HFF-Myc (cell line): ENCODE data around the gene MAP7D2.

Source experiments
- DNase-seq: peaks from one replicate; pipeline ENCODE4 v3.0.0-alpha.2; 2011; ENCODE audit warnings: low read depth; ENCODE audit errors: extremely low read depth
- H3K4me3 ChIP-seq: replicated peaks from 2 replicates; pipeline ENCODE4 v1.5.1; 2011; ENCODE audit warnings: low read depth, mild to moderate bottlenecking, control low read depth, low read length
- TF ChIP-seq, protein P1 (sequence below): IDR thresholded peaks from 2 replicates; pipeline ENCODE4 v1.5.1; 2012; ENCODE audit warnings: mild to moderate bottlenecking, low read depth, low read length, control low read depth; ENCODE audit errors: missing control alignments

MAP7D2 gene

DNA sequence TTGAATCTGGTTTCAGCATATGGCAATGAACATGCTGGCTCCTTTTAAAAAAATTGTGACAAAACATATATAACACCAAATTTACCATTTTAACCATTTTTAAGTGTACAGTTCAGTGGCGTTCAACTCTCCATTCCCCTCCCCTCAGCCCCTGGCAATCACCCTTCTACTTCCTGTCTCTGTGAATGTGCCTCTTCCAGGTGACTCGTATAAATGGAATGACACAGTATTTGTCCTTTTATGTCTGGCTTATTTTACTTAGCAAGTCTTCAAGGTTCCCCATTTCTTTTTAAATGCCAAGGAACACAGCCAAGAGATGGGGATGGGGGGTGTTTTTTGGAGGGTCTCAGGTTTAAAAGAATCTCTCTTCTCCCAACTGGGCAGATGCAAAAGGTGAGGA is 90.4 kb downstream of the MAP7D2 start:
- DNase-seq = peak; percentile 10
- H3K4me3 ChIP-seq = no peak overlapping the region
- TF ChIP-seq, protein P1, sequence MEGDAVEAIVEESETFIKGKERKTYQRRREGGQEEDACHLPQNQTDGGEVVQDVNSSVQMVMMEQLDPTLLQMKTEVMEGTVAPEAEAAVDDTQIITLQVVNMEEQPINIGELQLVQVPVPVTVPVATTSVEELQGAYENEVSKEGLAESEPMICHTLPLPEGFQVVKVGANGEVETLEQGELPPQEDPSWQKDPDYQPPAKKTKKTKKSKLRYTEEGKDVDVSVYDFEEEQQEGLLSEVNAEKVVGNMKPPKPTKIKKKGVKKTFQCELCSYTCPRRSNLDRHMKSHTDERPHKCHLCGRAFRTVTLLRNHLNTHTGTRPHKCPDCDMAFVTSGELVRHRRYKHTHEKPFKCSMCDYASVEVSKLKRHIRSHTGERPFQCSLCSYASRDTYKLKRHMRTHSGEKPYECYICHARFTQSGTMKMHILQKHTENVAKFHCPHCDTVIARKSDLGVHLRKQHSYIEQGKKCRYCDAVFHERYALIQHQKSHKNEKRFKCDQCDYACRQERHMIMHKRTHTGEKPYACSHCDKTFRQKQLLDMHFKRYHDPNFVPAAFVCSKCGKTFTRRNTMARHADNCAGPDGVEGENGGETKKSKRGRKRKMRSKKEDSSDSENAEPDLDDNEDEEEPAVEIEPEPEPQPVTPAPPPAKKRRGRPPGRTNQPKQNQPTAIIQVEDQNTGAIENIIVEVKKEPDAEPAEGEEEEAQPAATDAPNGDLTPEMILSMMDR = no peak

DNA sequence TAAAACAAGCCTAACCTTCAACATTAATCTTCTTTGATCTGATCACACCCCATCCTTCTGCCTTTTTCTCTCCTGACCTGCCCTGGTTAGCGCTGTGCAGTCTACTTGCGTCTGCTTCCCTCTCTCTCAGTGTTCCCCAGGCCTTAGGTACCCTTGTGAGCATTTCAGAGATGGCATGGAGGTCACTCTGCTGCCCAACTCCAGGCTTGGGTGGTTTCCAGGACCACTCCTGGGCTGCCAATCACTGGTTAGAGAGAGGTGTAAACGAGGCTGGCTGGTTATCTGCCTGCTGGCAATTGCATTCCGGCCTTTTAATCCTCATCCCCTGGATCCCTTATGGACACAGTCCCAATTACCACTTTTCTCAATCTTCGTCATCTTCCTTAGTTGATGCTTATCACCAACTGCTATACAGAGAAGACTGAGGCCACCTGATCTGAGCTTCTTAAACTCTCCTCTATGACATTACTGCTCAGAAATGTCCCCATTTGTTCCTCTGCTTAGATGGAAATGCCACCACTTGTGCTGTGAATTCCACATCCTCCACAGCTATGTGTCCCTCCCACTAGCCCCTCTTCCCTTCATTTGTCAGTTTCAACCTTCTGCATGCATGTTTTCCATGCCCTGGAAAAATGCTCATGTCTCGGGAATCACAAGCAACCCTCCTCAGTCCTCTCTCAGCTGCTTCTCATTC is 96.9 kb downstream of the MAP7D2 start:
- no peak for DNase-seq
- TF ChIP-seq, protein P1 = no peak
- no peak overlapping the region for H3K4me3 ChIP-seq

DNA sequence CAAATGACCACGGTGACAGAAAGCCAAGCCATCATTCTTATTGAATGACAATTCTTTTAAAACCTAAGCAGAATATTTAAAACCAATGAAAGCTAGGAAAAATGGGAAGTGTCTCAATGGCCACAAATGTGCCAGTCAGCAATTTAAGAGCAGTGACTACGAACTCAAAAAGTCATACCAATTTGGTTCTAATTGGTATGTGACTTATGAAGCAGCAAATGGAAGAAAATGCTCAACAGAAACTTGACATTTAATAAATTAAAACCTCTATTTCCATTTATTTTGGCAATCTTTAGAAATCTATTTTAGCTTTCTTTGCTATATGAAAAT is 100.1 kb downstream of the MAP7D2 start:
- DNase-seq = no peak
- no peak overlapping the region for H3K4me3 ChIP-seq
- TF ChIP-seq, protein P1 = no peak

DNA sequence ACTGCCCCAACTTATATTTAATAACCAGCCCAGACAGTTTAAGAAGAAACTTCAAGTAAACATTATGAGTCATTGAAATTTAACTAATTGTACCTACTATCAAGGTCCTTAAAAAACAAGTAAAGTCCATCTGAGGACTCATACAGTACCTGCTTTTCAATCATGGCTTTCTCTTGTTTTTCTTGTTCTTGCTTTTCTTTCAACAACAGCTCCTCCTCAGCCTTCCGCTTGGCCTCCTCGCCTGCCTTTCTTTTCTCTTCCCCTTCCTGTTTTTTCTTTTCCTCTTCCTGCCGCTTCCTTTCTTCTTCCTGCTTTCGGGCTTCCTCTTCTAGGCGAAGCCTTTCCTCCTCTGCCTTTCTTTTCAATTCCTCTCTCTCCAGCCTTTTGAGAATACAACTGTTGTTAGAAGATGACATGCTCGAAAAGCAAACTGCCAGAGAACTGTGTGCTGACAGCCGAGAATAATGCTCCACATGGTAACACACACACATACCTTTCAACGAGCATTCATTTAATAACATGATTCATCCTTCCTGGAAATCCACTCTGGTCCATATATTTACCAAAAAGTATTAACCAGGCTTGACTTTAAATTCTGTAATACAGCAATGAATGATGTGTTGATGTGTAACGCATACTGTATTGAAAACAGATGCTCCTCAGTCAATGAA is 100.6 kb downstream of the MAP7D2 start:
- no peak for DNase-seq
- TF ChIP-seq, protein P1 = no peak

DNA sequence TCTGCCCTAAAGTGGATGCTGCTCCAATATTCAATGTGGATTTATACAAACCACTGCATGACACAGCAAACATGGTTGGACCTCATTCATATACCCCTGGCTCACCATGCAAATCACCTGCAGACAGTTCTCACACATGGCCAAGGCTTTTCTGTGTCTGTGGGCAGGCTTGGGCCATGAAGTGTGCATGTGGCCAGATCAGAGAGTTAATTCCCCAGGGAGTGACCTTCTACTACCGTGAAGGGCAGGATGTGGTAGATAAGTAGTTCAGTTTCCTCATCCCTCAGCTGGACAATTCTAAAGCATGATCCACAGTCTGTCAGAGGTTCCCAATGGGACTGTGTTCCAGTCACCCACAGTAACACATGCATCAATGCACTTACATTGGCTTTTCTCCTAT is 101.3 kb downstream of the MAP7D2 start:
- TF ChIP-seq, protein P1 = no peak
- no peak overlapping the region for H3K4me3 ChIP-seq
- no peak for DNase-seq

More for the DNA sequence above, 100.6 kb downstream of the MAP7D2 start:
- no peak overlapping the region for H3K4me3 ChIP-seq

DNA sequence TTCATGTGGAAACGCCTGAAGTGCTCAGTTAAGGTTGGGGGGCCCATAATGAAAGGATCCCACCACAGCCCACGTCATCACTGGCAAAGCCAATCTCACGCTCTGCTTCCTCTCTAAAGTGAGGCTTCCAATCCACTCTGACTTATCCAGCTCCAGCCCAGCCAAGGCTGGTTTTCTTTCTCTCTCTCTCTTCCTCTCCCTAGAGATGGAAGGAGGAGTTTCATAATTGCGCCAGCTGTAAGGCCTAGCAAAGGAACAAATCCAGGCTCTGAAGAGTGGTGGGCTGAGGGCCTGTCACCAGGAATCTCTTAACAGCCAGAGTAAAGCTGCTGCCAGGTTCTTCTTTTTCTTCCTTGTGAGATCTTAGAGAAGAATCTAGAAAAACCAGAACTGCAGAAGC is 105.1 kb downstream of the MAP7D2 start:
- TF ChIP-seq, protein P1 = no peak
- no peak for DNase-seq

More for the DNA sequence above, 105.1 kb downstream of the MAP7D2 start:
- no peak overlapping the region for H3K4me3 ChIP-seq
